Measurements from ENCODE around the gene RAB10.

DNA sequence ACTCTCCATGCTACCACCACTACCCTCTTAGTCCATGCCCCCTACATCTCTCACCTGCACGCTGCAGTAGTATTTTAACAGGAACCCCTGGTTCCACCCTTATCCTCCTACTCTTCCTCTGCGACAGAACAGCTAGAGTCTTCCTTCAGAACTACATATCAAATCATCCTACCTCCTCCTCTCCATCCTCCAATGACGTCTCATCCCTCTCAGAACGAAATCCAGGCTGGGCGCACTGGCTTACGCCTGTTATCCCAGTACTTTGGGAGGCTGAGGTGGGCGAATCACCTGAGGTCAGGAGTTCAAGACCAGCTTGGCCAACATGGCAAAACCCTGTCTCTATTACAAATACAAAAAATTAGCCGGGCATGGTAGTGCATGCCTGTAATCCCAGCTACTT lies 41.3 kb upstream of the RAB10 start:
- no peak for TF ChIP-seq POLR2A (IDR thresholded peaks at IDR 0.05; ENCODE audit: low read depth, low read length)
- no peak for TF ChIP-seq POLR2AphosphoS5 (IDR thresholded peaks at IDR 0.05; ENCODE audit: low read depth, low read length)

All from GM12891 (cell line).